GM18873 (cell line): ENCODE data around the gene SKAP2.

Experiments
- ATAC-seq: cut with Tn5 transposase; IDR thresholded peaks from one replicate; pipeline ENCODE4 v1.9.1; 2021; ENCODE audit warnings: mild to moderate bottlenecking, moderate library complexity, moderate number of reproducible peaks; ENCODE audit not compliant: unreplicated experiment, low FRiP score

The SKAP2 gene

DNA sequence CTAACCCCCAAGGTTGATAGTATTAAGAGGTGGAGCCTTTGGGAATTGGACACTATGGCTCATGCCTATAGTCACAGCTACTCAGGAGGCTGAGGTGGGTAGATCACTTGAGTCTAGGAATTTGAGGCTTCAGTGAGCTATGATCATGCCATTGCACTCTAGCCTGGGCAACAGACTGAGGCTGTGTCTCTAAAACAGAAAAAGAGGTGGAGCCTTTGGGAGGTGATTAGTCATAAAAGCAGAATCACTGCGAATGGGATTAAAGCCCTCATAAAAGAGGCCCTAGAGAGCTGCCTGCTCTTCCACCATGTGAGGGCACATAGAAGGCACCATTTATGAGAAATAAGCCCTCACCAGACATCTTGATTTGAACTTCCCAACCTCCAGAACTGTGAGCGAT lies 81.9 kb downstream of the SKAP2 start:
- ATAC-seq = no peak

DNA sequence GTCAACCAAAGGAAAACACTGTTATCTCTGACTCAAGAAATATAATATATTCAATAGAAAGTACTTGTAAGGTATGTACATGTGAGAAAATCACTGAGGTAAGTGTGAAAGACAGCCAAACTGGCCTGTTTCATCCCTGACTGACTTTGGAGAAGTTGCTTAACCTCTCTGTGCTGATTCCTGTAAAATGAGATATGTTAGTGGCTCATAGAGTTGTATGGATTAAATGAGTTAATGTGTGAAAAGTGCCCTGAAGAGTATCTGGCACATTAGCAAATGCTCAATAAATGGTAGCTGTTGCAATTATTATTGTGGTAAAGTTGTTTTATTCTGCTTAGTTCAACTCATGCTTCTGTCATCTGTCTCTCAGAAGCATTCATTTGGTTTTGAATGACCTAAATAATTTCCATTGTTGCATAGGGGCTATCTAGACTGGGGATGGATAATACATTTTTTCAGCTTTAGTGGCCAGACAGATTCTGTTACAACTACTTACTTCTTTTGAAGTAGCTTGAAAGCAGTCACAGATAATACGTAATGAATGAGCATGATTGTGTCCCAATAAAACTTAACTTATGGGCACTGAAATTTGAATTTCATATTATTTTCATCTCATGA lies 84.3 kb downstream of the SKAP2 start:
- no peak for ATAC-seq

DNA sequence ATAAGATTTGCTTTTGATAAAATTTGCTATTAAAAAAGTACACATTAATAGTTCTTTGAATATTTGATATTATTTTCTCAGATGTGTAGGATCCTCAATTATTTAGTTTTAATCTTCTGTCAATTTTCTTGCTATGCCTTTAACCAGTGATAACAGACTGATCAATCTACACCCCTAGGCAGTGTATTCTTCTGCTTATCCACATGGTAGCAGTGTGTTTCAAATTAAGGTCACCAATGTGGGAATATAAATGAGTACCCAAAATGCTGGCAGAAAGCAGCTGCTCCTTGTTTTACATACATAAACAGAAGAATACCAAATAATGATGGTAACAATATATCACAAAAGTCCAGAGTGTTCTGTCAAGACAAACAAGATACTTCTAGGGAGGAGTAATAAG lies 87.0 kb downstream of the SKAP2 start:
- ATAC-seq = no peak

DNA sequence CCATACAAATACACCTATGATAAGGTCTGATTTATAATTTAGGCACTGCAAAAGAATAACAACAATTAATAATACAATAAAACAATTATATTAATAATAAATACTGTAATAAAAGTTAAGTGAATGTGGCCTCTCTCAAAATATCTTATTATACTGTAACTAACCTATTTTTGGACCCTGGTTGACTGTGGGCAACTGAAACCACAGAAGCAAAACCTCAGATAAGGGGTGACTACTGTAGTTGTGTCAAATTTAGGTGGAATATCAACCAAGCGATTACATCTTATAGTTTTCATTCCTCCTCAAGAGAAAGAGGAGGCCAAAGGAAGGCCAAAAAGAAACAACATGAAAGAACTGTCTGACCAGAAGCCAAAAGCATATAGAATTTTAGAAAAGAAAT lies 103.9 kb downstream of the SKAP2 start:
- ATAC-seq = no peak

DNA sequence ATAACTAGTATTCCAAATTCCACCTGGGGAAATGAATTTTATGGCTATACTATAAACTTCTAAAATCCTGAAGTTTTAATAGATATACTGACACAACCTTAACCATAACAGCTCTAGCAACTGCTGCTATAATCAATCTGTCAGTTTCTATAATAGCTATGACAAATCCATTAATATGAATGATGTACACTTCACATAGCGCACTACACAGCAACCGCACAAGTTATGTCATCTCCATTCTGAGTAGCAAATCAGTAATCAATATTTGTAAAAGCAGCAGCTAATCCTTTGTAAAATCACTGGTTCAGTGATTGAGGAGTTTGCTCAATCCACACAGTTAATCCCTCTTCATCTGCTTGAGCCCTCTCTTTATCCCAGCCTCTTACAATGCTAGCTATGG lies 105.3 kb downstream of the SKAP2 start:
- no peak for ATAC-seq

DNA sequence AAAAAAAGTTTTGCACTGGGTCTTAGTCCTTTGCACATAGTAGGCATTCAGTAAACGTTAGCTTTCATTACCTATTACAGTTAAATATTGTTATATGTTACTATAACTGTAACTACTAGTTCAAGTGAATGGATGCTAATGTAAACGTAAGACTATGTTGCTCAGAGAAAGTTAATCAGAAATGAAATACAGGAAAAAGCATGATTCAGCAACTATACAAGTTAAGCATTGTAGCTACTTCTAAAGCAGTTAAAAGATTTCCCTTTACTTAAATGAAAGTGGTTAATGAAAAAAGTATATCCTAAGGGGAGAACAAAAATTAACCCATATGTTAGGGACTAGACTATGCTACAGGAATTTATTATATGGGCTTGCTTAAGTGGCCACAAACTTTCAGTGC lies 121.2 kb downstream of the SKAP2 start:
- ATAC-seq = no peak

DNA sequence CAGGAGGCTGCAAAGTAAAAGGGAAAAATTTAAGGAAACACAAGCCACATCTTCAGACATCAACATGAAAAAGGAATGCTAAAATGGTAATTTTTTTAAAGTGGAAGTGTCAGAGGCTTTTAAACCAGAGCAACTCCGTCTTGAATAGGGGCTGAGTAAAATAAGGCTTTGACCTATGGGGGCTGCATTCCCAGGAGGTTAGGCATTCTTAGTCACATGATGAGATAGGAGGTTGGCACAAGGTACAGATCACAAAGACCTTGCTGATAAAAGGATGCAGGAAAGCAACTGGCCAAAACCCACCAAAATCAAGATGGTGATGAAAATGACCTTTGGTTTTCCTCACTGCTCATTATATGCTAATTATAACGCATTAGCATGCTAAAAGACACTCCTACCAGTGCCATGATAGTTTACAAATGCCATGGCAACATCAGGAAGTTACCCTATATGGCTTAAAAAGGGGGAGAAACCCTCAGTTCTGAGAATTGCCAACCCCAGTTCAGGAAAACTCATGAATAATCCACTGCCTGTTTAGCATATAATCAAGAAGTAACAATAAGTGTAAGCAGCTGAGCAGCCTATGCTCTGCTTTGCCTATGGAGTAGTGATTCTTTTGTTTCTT lies 128.3 kb downstream of the SKAP2 start:
- ATAC-seq = no peak

DNA sequence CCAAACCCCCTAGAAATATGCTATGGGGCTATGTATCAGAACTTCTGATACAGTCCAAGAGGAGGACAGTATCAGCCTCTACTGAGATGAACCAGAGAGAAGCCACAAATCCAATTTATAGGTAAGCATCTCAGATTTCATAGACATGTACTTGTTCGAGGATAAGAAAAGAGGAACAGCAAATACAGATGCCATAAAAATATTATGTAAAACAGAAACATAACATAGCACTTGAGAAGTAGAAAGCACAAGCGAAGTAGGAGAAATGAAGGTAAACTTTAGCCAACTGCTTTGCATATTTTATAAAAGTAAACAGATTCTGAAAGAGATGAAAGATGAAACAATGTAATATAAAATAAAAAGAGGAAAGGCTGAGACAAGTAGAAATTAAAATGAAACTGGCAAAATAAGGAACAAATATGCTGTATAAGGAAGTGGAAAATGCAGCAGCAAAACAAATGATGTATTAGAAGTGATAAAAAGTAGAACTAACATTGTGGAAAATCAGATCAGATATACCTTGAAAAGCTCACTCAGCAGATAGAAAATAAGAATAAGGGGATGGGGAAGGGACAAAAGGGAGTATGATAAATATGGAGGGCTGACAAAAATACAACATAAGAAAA lies 135.1 kb downstream of the SKAP2 start:
- ATAC-seq = no peak

DNA sequence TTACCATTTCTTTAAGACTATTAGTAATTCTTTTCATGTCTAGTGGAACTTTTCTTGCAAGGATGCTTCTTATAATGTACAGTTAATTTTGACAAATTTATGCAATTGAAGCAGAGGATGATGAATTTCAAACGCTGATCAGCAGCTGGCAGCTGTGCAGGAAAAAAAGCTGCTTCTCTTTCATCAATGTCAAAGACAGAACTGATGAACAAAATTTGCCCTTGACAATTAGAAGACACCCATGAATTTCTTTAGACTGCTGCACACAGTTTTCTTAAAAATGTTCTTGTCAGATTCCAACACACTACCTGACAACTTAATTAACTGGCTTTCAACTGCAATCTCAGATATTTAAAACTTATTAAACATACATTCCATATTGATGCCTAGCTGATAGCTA lies 138.3 kb downstream of the SKAP2 start:
- no peak for ATAC-seq

DNA sequence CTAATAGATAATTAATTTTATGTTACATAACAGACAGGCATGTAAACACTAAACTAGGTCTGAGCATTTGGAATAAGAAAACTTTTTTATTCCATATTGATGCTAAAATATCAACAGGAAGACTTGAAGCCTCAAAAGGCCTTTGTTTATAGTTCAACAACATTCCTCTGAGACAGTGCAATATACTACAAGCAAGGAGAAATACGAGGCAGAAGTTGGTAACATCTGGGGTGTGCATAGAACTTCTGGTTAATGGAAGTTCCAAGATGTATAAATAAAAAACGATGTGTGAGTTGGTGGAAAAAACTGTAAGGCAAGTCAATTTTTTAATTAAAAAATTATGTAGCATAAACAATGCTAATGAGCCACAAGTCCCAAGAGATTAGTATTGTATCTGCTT lies 139.6 kb downstream of the SKAP2 start:
- no peak for ATAC-seq

DNA sequence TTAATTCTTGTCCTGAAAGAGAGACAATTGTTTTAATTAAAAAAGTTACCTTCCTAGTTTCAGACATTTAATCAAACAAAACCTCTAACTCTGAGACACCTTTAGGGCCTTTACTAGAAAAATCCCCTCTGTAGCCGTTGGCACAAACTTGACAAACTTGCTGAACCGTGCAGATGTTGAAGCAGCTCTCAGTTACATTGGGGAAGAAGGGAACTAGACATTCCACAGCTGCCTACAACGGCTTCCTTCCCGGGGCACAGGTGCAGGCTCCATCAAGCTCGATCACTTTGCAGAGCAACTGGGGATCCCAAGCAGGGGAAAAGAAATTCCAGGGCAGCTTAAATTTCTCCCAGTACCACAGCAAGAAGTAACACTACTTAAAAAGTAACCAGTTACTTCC lies 141.3 kb downstream of the SKAP2 start:
- ATAC-seq = no peak

DNA sequence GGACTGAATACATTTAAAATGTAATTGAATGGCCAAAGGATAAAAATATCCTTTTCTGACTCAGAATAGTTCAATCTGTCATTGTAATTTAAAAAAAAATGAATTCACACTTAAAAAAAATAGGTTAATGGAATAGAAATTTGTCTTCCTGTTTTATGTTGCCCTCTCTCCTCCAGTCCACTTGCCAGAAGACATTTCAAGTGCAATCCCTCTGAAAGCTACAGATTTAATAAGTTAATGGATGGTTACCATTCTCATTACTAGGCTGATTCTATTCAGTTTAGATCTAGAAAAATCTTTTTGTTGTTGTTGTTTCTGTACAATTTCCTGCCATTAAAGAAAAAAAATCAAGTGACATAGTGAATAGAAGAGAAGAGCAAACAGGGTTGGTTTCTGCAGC lies 142.9 kb downstream of the SKAP2 start:
- ATAC-seq = no peak

DNA sequence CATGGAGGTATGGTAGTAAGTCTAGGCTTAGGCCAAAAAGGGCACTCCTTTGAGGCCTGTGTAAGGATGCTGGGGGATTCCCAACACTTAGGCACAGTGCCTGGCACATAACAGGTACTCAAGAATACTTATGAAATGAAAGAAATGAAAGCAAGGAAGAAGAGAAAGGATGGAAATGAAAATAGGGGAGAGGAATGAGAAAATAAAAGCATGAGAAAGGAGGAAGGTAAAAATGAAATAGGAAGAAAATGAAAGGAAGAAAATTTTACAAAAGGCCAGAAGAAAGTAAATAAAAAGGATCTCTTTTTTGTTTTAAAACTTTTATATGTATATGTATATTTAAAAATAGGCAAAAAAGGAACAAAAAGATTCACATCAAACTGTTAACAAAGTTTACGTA lies 146.3 kb downstream of the SKAP2 start:
- no peak for ATAC-seq

DNA sequence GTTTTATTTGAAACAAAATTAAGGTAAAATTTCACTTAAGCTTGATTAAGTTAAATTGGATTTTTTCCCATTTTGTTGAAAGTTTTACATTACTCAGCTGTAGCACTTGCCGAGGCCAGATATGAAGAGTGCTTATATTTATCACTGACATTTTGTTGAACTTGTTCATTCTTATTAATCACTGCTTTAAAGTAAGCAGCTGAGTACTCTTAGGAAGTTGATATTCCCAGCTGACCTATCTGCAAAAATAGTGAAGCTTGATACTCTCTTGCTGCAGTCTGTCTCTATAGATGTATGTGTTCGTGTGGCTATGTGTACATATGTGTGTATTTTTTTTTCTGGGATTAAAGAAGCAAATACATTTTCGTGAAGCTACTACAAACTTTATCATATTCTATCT lies 150.0 kb downstream of the SKAP2 start:
- ATAC-seq = no peak

DNA sequence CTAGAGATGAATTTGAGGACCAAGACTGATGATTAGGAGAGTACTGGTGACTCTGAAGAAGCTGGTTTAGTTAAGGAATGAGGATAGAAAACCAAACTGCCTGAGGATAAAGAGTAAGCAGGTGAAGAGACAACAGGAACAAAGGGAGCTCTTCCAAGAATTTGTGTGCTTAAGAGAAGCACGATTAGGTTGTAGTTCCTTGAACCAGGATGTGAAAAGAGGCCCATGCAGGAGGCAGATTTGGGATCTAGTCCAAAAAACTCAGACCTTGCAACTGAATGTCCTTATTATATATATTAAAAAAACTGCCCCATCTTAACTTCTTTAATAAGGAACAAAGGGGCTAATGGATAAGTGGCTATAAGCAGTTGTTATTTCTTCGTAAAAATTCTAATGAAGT lies 150.4 kb downstream of the SKAP2 start:
- no peak for ATAC-seq

DNA sequence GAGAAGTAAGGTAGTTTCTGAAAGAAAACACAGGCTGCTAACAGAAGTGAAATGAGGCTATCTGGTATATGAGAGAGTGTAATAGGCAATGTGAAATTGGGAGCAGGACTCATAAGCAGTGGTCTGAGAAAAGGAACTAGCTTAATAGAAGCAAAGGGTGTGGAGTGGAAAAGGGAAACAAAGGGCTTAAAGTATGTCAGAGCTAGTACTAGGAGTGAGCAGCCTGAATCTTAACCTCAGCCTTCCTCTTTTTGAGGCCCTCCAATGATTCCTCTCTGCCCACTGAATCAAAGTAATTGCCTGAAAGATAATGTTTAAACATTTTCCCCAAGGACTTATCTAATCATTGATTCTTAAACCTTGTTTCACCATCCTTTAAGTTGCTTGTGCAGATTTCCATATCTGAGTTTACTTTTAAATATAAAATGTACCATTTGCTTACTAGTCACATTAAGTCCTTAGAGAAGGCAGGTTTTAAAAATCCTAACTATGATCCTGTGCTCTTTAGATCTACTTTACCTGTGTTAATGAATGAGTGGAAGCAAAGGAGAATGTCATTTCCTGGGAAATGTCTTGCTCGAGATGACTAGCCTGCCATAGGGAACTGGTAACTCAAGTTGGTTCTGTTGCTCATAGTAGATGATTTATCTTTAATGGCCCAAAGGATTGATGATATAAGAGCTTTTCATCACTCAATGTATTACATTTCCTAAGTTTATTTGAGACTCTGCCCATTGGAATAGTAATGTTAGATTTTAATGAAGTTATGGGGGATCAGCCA lies 155.0 kb downstream of the SKAP2 start:
- ATAC-seq = no peak

DNA sequence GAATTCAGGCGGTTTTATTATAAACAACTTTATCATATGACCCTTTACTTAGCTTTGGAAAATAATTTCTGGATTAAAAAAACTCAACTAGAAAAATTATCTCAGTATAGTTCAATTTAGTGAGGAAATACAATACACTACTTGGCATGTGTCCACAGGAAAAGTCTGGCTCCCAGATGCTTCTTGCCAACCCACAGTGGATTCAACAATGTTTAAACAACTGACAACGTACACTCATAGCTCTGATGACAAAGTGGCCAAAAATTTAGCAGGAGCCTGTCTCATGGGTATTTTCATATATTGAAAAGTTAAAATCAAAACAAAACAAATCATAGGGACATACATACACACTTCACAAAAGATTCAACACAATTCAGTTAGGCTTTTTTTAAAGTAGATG lies 158.8 kb downstream of the SKAP2 start:
- ATAC-seq = no peak

DNA sequence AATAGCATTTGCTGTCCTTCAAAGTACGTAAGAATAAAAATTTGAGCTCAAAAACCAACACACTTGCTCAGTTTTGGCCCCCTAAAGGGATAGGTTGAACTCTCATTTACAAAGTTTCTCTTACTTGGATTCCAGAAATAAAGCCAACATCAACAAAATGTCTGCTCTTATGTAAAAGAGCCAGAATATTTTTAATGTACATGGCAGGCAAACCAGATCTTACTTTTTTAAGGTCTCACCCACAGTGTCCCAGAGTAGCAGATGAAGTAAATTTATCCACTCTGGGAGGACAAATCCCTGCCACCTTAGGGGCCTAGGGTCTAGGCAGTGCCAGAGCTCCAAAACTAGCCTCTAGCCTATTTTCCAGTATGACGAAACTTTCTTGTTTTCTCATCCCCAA lies 159.6 kb downstream of the SKAP2 start:
- ATAC-seq = no peak

DNA sequence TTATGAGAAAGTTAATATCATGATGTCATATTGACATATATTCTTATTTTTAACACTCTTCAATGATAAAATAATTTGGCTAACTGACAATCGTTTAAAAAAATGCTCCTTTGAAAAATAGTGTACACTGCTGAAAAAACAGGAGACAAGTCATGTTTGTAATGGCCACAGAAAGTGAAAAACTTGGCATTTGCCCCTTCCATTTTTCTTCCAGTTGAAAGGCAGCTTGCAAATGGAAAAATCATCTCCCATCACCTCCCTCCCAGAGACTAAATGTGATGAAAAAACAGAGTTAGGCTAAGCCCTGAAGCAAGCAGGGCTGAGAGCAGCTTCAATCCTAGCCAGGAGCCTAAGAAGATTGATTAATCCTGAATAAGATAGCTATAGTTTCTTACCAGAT lies 160.4 kb downstream of the SKAP2 start:
- ATAC-seq = no peak

DNA sequence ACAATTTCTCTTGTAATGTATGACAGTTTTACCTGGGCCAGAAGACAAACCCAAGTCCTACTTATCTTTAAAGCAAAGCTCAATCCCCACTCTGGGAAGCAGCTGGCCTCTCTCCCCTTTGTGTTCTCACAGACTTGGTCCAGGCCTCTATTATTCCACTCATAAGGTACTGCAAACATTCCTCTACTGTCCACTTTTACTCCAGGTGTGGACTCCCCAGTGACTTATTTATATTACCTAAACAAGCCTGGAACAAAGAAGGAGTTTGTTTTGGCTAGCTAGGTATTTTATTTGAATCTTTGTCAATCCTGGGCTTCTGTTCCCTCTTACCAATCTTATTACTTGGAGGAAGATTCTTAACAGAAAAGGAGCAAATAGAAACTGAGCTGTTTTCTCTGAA lies 163.5 kb downstream of the SKAP2 start:
- ATAC-seq = no peak

DNA sequence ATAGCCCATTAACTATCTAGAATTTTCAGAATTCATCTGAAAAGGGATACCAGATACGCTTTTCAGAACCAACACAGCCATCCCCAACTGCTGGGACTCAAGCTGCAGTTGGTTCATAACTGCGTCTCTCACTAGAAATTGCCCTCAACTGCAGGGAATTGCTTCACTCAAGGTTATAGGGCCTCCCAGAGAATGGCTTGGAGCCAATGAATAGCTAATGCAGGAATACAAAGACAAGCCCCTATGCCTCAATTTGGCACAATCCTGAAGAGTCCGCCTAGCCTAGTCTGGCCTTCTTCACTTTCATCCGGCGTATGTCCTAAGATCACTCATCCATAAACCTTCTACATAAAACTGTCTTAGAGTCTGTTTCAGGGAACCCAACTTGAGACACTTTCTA lies 164.0 kb downstream of the SKAP2 start:
- no peak for ATAC-seq

DNA sequence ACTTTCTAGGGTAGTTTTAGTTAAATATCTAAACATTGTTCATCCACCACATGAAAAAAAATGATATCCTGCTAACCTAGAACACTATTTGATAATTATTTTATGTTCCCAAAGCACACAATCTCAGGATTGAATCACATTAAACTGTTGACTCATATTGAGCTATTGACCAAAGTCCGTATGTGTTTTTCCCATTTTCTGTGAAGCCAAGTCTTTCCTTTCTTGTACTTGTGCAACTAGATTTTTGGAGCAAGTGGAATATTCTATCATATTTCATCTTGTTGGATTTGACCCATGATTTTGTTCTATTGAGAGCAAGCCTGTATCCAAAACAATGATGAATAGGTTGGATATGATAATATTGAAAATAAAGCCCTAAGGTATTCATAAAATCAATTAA lies 164.6 kb downstream of the SKAP2 start:
- no peak for ATAC-seq
